ENCODE data around the gene SCFD2.

SCFD2 gene

DNA sequence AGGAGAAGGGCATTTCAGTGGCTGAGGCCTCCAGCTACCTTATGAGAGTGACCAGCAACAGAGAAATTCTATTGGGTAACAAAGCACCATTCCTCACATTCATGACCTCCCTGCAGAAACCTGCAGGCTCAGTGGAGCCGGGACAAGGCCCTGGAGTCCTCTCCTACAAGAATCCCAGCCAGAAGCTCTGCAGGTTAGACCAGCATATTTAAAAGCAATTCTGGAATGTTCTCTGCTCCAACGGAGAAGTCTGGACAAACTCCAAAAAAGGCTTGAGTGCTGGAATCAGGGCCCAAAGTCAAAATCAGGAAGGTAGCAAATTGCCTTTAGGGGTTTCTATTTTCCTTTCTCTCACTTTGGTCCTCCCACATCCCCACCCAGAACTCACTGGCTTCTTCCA, 202.9 kb downstream of the SCFD2 start:
- H3K27ac ChIP-seq (replicated peaks): no peak overlapping the region
- no peak for DNase-seq (ENCODE audit: low read depth in 1 of 2, low spot score in 1 of 2)
- no peak for TF ChIP-seq POLR2AphosphoS5 (IDR thresholded peaks at IDR 0.05; ENCODE audit: low read depth)
- no peak for TF ChIP-seq SPI1 (IDR thresholded peaks at IDR 0.05; ENCODE audit: borderline replicate concordance, low read depth)
- TF ChIP-seq, protein P1, sequence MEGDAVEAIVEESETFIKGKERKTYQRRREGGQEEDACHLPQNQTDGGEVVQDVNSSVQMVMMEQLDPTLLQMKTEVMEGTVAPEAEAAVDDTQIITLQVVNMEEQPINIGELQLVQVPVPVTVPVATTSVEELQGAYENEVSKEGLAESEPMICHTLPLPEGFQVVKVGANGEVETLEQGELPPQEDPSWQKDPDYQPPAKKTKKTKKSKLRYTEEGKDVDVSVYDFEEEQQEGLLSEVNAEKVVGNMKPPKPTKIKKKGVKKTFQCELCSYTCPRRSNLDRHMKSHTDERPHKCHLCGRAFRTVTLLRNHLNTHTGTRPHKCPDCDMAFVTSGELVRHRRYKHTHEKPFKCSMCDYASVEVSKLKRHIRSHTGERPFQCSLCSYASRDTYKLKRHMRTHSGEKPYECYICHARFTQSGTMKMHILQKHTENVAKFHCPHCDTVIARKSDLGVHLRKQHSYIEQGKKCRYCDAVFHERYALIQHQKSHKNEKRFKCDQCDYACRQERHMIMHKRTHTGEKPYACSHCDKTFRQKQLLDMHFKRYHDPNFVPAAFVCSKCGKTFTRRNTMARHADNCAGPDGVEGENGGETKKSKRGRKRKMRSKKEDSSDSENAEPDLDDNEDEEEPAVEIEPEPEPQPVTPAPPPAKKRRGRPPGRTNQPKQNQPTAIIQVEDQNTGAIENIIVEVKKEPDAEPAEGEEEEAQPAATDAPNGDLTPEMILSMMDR (IDR thresholded peaks at IDR 0.05; ENCODE audit: insufficient read depth, low read length): no peak
- TF ChIP-seq, protein P2, sequence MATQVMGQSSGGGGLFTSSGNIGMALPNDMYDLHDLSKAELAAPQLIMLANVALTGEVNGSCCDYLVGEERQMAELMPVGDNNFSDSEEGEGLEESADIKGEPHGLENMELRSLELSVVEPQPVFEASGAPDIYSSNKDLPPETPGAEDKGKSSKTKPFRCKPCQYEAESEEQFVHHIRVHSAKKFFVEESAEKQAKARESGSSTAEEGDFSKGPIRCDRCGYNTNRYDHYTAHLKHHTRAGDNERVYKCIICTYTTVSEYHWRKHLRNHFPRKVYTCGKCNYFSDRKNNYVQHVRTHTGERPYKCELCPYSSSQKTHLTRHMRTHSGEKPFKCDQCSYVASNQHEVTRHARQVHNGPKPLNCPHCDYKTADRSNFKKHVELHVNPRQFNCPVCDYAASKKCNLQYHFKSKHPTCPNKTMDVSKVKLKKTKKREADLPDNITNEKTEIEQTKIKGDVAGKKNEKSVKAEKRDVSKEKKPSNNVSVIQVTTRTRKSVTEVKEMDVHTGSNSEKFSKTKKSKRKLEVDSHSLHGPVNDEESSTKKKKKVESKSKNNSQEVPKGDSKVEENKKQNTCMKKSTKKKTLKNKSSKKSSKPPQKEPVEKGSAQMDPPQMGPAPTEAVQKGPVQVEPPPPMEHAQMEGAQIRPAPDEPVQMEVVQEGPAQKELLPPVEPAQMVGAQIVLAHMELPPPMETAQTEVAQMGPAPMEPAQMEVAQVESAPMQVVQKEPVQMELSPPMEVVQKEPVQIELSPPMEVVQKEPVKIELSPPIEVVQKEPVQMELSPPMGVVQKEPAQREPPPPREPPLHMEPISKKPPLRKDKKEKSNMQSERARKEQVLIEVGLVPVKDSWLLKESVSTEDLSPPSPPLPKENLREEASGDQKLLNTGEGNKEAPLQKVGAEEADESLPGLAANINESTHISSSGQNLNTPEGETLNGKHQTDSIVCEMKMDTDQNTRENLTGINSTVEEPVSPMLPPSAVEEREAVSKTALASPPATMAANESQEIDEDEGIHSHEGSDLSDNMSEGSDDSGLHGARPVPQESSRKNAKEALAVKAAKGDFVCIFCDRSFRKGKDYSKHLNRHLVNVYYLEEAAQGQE (IDR thresholded peaks at IDR 0.05; ENCODE audit: insufficient replicate concordance, low read depth): no peak
- TF ChIP-seq GABPA (IDR thresholded peaks at IDR 0.05; ENCODE audit: low read depth): no peak

DNA sequence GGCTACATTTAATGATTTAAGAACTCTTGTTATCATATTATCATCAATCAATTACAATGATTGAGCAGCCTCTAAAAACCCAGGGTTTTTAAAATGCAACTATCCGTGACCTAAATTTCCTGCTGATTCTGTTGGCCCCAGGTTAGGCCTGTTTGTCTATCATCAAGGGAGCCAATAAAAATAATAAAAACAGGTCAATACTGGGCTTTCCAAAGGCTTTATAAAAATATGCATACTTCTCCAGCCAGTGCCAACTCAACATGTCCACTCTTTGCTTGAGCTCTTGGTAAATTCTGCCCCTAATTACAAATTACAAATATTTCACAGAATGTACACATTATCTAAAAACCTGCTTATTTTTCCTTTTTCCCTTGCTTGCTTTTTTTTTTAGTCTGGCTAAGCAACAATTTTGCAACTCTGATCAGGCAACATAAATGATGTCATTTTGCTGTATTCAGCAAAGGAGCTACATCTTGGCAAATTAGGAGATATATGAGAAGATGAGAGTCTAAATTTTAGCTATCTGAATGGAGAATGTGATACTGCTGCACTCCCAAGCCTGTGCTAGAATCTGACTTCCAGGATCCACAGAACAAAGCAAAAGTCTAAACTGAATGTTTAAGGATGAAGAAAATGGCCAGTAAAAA, 204.0 kb downstream of the SCFD2 start:
- no peaks in the 10 kb centered on the region for H3K27me3 ChIP-seq (ENCODE audit: insufficient read depth, poor library complexity, severe bottlenecking)
- TF ChIP-seq POLR2AphosphoS5 (IDR thresholded peaks at IDR 0.05; ENCODE audit: low read depth): no peak
- TF ChIP-seq SPI1 (IDR thresholded peaks at IDR 0.05; ENCODE audit: borderline replicate concordance, low read depth): no peak
- TF ChIP-seq, protein P1 (IDR thresholded peaks at IDR 0.05; ENCODE audit: insufficient read depth, low read length): no peak
- no peak for TF ChIP-seq GABPA (IDR thresholded peaks at IDR 0.05; ENCODE audit: low read depth)
- TF ChIP-seq, protein P2 (IDR thresholded peaks at IDR 0.05; ENCODE audit: insufficient replicate concordance, low read depth): no peak

More for the DNA sequence above, 202.9 kb downstream of the SCFD2 start:
- Histone ChIP-seq H3K4me3 (replicated peaks; ENCODE audit: insufficient read depth, low read length) (no peak overlapping the region), H3K27me3 (ENCODE audit: insufficient read depth, poor library complexity, severe bottlenecking) (no peaks in the 10 kb centered on the region)

DNA sequence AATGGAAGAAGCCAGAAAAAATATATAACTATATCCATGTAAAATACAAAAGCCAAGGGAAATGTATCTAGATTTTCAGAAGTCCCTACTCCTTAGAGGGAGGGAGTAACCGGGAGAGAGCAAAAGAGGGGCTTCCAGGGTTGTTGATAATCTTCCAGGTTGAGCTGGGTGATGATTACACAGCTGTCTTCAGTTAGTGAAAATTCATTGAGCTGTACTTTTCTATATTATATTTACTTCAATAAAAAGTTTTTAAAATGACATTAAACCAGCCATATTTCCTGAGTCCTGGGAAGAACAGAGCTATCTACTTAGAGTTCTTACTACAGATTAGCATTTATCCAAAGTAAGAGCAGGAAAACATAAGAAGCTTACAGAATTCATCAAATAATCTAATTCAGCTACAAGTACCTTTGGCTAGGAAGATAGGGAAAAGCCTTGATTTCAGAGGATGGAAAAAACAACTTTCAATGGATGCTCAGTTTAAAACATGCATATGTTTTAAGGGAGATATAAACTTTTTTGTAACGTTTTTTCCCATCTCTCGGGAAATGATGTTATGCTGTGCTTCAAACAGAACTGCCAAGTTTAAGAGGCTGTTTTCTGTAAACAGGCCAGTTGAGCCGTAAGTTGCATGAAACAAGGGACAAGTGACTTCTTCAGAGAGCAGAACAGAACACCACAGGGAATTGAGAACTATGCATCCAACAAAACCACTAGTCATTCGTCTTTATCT, 204.6 kb downstream of the SCFD2 start:
- H3K27ac ChIP-seq (replicated peaks): no peak overlapping the region
- TF ChIP-seq SPI1 (IDR thresholded peaks at IDR 0.05; ENCODE audit: borderline replicate concordance, low read depth) (no peak), POLR2AphosphoS5 (IDR thresholded peaks at IDR 0.05; ENCODE audit: low read depth) (no peak), GABPA (IDR thresholded peaks at IDR 0.05; ENCODE audit: low read depth) (no peak)
- TF ChIP-seq, protein P1 (IDR thresholded peaks at IDR 0.05; ENCODE audit: insufficient read depth, low read length): no peak
- TF ChIP-seq, protein P2 (IDR thresholded peaks at IDR 0.05; ENCODE audit: insufficient replicate concordance, low read depth): no peak
- H3K4me3 ChIP-seq (replicated peaks; ENCODE audit: insufficient read depth, low read length): no peak overlapping the region
- DNase-seq (ENCODE audit: low read depth in 1 of 2, low spot score in 1 of 2): no peak
- H3K27me3 ChIP-seq (ENCODE audit: insufficient read depth, poor library complexity, severe bottlenecking): no peaks in the 10 kb centered on the region

More for the DNA sequence above, 204.0 kb downstream of the SCFD2 start:
- Histone ChIP-seq H3K4me3 (replicated peaks; ENCODE audit: insufficient read depth, low read length) (no peak overlapping the region), H3K27ac (replicated peaks) (no peak overlapping the region)
- DNase-seq (ENCODE audit: low read depth in 1 of 2, low spot score in 1 of 2): no peak

All from HL-60 (cell line).